Heart left ventricle (tissue), 16 donors: Measurements from ENCODE around the gene ULK4. TPM values are rescaled to one million over a fixed set of nuclear protein-coding genes. Genes with fewer than 3 reads are reported as not detected.
A peak's percentile ranks its signal among the peaks of the same experiment; 100 is the strongest.
"Not testable (repeated sequence)": the region's sequence is repeated elsewhere in the genome, so short reads cannot be mapped to it uniquely, and the experiment has no call there.

Experiments used
- ATAC-seq, 4 donors: fragments of 200-7000 bp; cut with Tn5 transposase; one replicate each; pipeline ENCODE4 v1.9.1; 2020 to 2022; ENCODE audit warnings: moderate library complexity in 4 of 4, mild to moderate bottlenecking in 3 of 4, moderate number of reproducible peaks in 1 of 4
- DNase-seq, 5 donors: peaks; one replicate each; pipeline ENCODE4 v3.0.0-alpha.2; 2020
- H3K27ac ChIP-seq, 12 donors: fragments of 200-600 bp; sonication (generic) in 4 of 12; one replicate each; pipeline versions ENCODE4 v1.5.0 to v1.8.0; 2016 to 2022; ENCODE audit warnings: mild to moderate bottlenecking in 2 of 12
- H3K27me3 ChIP-seq, 9 donors: fragments of 200-600 bp; sonication (generic) in 2 of 9; one replicate each; pipeline versions ENCODE4 v1.5.1 to v1.8.0; 2016 to 2022; ENCODE audit warnings: mild to moderate bottlenecking in 3 of 9
- H3K36me3 ChIP-seq, 9 donors: fragments of 200-600 bp; sonication (generic) in 2 of 9; one replicate each; pipeline versions ENCODE4 v1.5.0 to v1.8.0; 2018 to 2022; ENCODE audit warnings: mild to moderate bottlenecking in 2 of 9
- H3K4me1 ChIP-seq, 12 donors: fragments of 200-600 bp; sonication (generic) in 4 of 12; one replicate each; pipeline versions ENCODE4 v1.5.0 to v1.8.0; 2016 to 2022; ENCODE audit warnings: mild to moderate bottlenecking in 3 of 12
- H3K4me3 ChIP-seq, 12 donors: fragments of 200-600 bp; sonication (generic) in 4 of 12; one replicate each; pipeline versions ENCODE4 v1.5.0 to v1.8.0; 2017 to 2022; ENCODE audit warnings: mild to moderate bottlenecking in 9 of 12, moderate library complexity in 4 of 12
- H3K9me3 ChIP-seq, 12 donors: fragments of 200-600 bp; sonication (generic) in 4 of 12; one replicate each; pipeline versions ENCODE4 v1.5.0 to v1.8.0; 2016 to 2022; ENCODE audit warnings: mild to moderate bottlenecking in 1 of 12
- POLR2A ChIP-seq, 2 donors: fragments of 450-650 bp; IDR thresholded peaks; one replicate each; pipeline ENCODE4 v1.6.1; 2017; ENCODE audit warnings: antibody characterized with exemption in 2 of 2, mild to moderate bottlenecking in 2 of 2, moderate library complexity in 2 of 2
- WGBS, 4 donors: extraction: QIAGEN DNeasy Blood & Tissue Kit in 2 of 4; methylation state at CpG; one replicate each; pipeline versions ENCODE4 v1.1.5 to v1.1.7; 2013 to 2018; 5-methylcytosine and 5-hydroxymethylcytosine counted together
- intact Hi-C, 10 donors: fragments of 100-400 bp; cut with DNase I; formaldehyde crosslinking; loops; one replicate each; pipeline versions ENCODE4 v1.11.1 to v1.14.2; 2022
- polyA plus RNA-seq, 2 donors: library from polyadenylated mRNA; stranded (reverse); fragments of 200-250 nt; gene quantifications; one replicate each; pipeline ENCODE4 v1.2.3, GENCODE V29; 2013
- total RNA-seq, 9 donors: library from RNA; depleted of rRNA in 2 of 9; stranded (reverse); fragments of >200 nt in 2 of 9; fragmentation: NEBNext Ultra II Directional in 3 of 9; extraction: Animal tissue kit (Norgen Biotek cat#: 25700) in 3 of 9; gene quantifications; one replicate each; pipeline versions ENCODE4 v1.1.0 to v1.2.4, GENCODE V29; 2016 to 2023
- TF ChIP-seq, protein P1 (sequence below), 12 donors: fragments of 200-600 bp; sonication (generic) in 4 of 12; IDR thresholded peaks; one replicate each; pipeline versions ENCODE4 v1.5.0 to v1.8.0; 2018 to 2022; ENCODE audit warnings: antibody characterized with exemption in 12 of 12, mild to moderate bottlenecking in 5 of 12
- donor health status: ischemic (EF 13 %, LVEDD 7.1; RV severe dilation, severe dysfunction).
- donor health status: healthy with polysubstance abuse.
- donor health status: DM: no; HTN: yes; CAD: no.
- donor health status: DM: no; HTN: no; CAD: no.
- donor health status: ischemic (EF 25% LVEDD 6.9; RV normal size, moderate dysfunction).
- donor health status: ischemic (EF 25% LVEDD 5.7; RV mildly dilated, moderate dysfunction).
- donor health status: healthy.
- donor health status: DM: yes; HTN: yes; CAD: no.
- donor health status: ischemic (EF 35%, LVEDD 5.7; RV mildly dilated, moderate dysfunction).
- donor health status: nonischemic (EF 11% LVEDD 7.7; RV severe dilation, severe dysfunction).
- donor health status: DM: yes; HTN: yes; CAD: no.
- donor health status: PGD.
- donor health status: ischemic (EF 29% LVEDD 5.4; RV normal size, mild dysfunction).
- donor health status: nonischemic (EF 23%, LVEDD 6.1; RV moderate dilation, normal function).

Gene ULK4
- total and polyA plus RNA-seq, 11 donors: 0.91 to 6.1 (median 2.1) TPM

DNA sequence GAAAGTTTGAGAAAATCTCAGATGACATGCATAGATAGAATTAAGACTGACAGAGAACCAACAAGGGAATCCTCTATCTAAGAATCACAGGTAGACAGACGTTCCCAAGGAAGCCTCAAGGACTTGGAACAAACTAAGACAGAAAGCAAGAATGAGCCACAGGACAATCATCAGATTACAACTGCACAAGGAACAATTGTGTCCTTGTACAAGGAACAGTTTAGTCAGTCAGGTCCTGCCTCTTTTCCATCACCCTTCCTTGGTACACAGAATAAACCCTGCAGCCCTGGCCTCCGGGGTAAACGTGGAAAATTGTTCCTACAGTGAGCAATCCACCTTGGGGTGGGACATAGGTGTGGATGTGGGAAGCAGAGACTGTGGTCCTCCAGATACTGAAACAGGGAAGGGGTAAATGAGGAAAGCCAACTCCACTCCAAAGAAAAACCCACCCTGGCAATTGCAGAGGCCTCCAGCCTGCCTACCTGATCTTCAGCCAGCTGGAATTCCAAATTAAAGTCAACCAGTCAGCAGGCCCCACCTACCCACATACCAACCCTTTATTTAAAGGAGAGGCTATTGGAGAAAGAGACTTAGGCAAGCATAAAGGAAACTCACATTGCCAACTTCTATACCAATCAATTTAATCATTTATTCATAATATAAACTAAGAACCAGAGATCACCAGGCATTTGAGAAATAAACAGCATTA, 73.4 kb downstream of the ULK4 start:
- H3K4me1 ChIP-seq: no peaks in the 10 kb centered on the region
- intact Hi-C loops: loop anchor here in 2 of 10 donors (10.0 kb wide), 2 partner anchors 674 to 1554 kb away; no protein-coding TSS in a partner anchor
- H3K9me3 ChIP-seq: peaks cover 0 to 9% (median 0%) of the 10 kb centered on the region in 12 donors
- no peaks in the 10 kb centered on the region for H3K36me3 ChIP-seq
- no peak for TF ChIP-seq POLR2A (IDR thresholded peaks at IDR 0.05)
- TF ChIP-seq, protein P1, sequence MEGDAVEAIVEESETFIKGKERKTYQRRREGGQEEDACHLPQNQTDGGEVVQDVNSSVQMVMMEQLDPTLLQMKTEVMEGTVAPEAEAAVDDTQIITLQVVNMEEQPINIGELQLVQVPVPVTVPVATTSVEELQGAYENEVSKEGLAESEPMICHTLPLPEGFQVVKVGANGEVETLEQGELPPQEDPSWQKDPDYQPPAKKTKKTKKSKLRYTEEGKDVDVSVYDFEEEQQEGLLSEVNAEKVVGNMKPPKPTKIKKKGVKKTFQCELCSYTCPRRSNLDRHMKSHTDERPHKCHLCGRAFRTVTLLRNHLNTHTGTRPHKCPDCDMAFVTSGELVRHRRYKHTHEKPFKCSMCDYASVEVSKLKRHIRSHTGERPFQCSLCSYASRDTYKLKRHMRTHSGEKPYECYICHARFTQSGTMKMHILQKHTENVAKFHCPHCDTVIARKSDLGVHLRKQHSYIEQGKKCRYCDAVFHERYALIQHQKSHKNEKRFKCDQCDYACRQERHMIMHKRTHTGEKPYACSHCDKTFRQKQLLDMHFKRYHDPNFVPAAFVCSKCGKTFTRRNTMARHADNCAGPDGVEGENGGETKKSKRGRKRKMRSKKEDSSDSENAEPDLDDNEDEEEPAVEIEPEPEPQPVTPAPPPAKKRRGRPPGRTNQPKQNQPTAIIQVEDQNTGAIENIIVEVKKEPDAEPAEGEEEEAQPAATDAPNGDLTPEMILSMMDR (IDR thresholded peaks at IDR 0.05): no peak
- H3K27me3 ChIP-seq: no peaks in the 10 kb centered on the region
- no peak for DNase-seq
- ATAC-seq: no peak
- 51 to 60% (median 53%) methylated on average over 3 of the region's 3 CpGs for WGBS, 4 donors
- no peak overlapping the region for H3K4me3 ChIP-seq
- H3K27ac ChIP-seq: no peak overlapping the region

GRCh38 chr3:41882956-41883355, 78.9 kb downstream of the ULK4 start:
- intact Hi-C loops: loop anchor here (5.0 to 10.0 kb wide), 3 partner anchors 668 to 1556 kb away; no protein-coding TSS in a partner anchor

DNA sequence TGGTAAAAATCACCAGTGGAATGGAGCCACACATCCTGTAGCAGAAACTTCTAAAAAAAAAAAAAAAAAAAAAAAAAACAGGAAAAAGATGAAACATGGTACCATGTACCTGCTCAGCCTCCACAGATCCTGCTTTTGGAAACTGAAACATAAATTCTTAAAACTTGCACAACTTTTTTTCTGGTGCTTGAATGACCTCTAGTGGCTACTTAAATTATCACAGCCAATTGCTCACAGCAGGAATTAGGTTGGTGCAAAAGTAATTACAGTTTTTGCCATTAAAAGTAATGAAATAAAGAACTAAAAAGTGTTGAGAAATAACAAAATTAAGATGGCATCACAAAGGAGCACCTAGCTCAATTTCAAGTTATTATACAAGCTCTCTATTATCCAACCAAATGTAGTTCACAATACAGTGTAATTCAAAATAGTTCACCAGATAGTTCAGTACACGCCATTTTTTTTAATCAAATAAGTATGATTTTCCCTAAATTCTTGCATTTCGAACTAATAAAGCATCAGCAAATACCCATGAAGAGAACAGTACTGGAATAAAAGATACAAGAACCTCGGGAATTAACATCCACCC, 80.6 kb downstream of the ULK4 start:
- no peaks in the 10 kb centered on the region for H3K27me3 ChIP-seq
- intact Hi-C loops: loop anchor here (1.0 to 10.0 kb wide), 8 partner anchors 667 to 1554 kb away; no protein-coding TSS in a partner anchor
- H3K9me3 ChIP-seq: no peaks in the 10 kb centered on the region
- ATAC-seq (no peak), DNase-seq (no peak)
- H3K4me1 ChIP-seq: no peaks in the 10 kb centered on the region
- H3K4me3 ChIP-seq: no peak overlapping the region
- 51 to 61% (median 55%) methylated on average over 3 of the region's 3 CpGs for WGBS, 4 donors
- H3K36me3 ChIP-seq: peaks cover 0 to 6% (median 0%) of the 10 kb centered on the region in 9 donors
- no peak overlapping the region for H3K27ac ChIP-seq
- TF ChIP-seq, protein P1 (IDR thresholded peaks at IDR 0.05): peak; percentile 60 to 81 (median 73)
- no peak for TF ChIP-seq POLR2A (IDR thresholded peaks at IDR 0.05)

More at GRCh38 chr3:41882956-41883355, 78.9 kb downstream of the ULK4 start:
- DNase-seq (no peak), ATAC-seq (no peak)
- no peak overlapping the region for H3K4me3 ChIP-seq
- H3K27me3 ChIP-seq: no peaks in the 10 kb centered on the region
- no peak overlapping the region for H3K27ac ChIP-seq
- H3K4me1 ChIP-seq: no peaks in the 10 kb centered on the region
- H3K9me3 ChIP-seq: no peaks in the 10 kb centered on the region
- peaks cover 0 to 6% (median 0%) of the 10 kb centered on the region in 9 donors for H3K36me3 ChIP-seq
- no peak for TF ChIP-seq POLR2A (IDR thresholded peaks at IDR 0.05)
- TF ChIP-seq, protein P1 (IDR thresholded peaks at IDR 0.05): no peak

DNA sequence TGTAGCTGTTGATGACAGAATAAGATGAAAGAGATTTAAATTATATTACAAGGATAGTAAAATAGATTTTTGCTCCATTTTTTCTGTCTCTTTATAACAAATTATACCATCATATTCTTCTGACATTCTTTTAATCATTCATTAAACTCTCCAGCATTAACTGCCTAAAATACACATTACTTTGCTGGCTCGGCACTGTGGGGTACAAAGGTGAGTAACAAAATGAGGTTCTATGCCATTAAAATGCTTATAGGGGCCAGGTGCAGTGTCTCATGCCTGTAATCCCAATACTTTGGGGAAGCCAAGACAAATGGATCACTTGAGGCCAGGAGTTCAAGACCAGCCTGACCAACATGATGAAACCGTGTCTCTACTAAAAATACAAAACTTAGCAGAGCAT, 81.5 kb downstream of the ULK4 start:
- ATAC-seq (no peak), DNase-seq (no peak)
- WGBS, 4 donors: 69 to 83% (median 76%) methylated on average over 2 of the region's 2 CpGs
- no peak overlapping the region for H3K27ac ChIP-seq
- no peak overlapping the region for H3K4me3 ChIP-seq
- no peaks in the 10 kb centered on the region for H3K9me3 ChIP-seq
- H3K4me1 ChIP-seq: no peaks in the 10 kb centered on the region
- H3K36me3 ChIP-seq: peaks cover 0 to 6% (median 0%) of the 10 kb centered on the region in 9 donors
- intact Hi-C loops: loop anchor here (2.0 to 10.0 kb wide), 6 partner anchors 666 to 1553 kb away; no protein-coding TSS in a partner anchor
- no peaks in the 10 kb centered on the region for H3K27me3 ChIP-seq
- TF ChIP-seq POLR2A (IDR thresholded peaks at IDR 0.05): no peak
- TF ChIP-seq, protein P1 (IDR thresholded peaks at IDR 0.05): no peak

DNA sequence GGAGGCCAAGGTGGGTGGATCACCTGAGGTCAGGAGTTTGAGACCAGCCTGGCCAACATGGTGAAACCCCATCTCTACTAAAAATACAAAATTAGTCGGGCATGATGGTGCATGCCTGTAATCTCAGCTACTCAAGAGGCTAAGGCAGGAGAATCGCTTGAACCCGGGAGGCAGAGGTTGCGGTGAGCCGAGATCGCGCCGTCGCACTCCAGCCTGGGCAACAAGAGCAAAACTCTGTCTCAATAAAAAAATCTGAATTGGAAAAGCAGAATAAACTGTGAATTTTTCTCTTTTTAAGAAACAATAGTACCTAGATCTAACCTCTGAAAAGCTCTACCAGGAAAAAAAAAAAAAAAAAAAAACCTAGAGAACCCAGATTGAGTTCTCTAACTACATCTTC, 84.2 kb downstream of the ULK4 start:
- H3K9me3 ChIP-seq, H3K27ac ChIP-seq, DNase-seq, ATAC-seq, H3K27me3 ChIP-seq, H3K36me3 ChIP-seq, H3K4me1 ChIP-seq, H3K4me3 ChIP-seq: not testable (repeated sequence)
- WGBS, 4 donors: 88 to 97% (median 94%) methylated on average over 9 of the region's 9 CpGs
- intact Hi-C loops: loop anchor here in 2 of 10 donors (2.0 to 10.0 kb wide), 3 partner anchors 163 to 1297 kb away; no protein-coding TSS in a partner anchor
